ENCODE data around the gene SLC6A17.

DNA sequence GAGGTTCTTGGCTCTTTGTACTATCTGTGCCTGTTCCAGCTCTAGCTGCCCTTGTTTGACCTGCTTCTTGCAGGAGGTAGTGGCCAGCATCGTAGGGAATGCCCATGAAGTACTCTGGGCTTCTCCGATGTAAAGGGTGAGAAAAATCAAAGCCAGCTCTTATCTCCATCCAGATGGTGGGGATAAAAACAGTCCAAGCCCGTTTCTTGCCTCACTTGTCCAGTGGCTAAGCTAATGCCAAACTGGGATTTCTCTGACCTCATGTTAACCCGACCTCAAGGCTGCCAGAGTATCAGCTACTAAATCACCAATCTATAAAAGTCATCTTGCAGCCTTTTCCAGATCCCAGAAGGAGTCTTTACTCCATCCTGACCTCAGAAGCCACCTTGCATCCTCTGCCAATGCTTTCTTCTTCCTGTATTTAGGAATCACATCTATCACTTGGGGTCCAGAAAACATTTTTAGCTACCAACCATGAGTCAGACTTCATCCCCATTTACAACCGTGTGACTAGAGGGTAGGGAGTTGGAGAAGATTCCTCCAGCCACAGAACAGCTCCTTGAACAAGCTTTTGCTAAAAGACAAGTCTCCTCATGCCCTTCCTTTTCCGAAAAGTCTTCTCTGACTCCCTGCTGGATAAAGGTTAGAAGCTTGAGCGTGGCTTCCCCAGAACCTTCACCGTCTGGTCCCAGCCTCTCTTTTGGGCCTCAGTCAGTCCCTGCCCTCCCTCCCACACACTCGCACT lies 95.8 kb downstream of the SLC6A17 start:
- no peak for TF ChIP-seq CTCF (IDR thresholded peaks at IDR 0.05)
- no peak for TF ChIP-seq POLR2A (IDR thresholded peaks at IDR 0.05)
- TF ChIP-seq POLR2AphosphoS5 (IDR thresholded peaks at IDR 0.05) = no peak
- TF ChIP-seq EP300 (IDR thresholded peaks at IDR 0.05) = no peak

Data from gastroesophageal sphincter (tissue), 3 donors.